ENCODE results near the gene HOXD11.

HOXD11 gene

GRCh38 chr2:176103742-176104315, 3.3 kb upstream of the HOXD11 start:
- TF ChIP-seq CTCF (IDR thresholded peaks at IDR 0.05), result no peak
- Histone ChIP-seq H3K36me3 (no peaks in the 10 kb centered on the region), H3K9me3 (no peaks in the 10 kb centered on the region), H3K27ac (no peak overlapping the region), H3K27me3 (peaks cover 100% of the 10 kb centered on the region), H3K4me3 (ENCODE audit: low read depth in 1 of 2, low read length in 1 of 2) (no peak overlapping the region), H3K4me1 (ENCODE audit: control insufficient read depth in 1 of 2, insufficient read depth in 1 of 2, low read depth in 1 of 2, low read length in 1 of 2) (peaks cover 9 to 19% of the 10 kb centered on the region in 2 experiments)

DNA sequence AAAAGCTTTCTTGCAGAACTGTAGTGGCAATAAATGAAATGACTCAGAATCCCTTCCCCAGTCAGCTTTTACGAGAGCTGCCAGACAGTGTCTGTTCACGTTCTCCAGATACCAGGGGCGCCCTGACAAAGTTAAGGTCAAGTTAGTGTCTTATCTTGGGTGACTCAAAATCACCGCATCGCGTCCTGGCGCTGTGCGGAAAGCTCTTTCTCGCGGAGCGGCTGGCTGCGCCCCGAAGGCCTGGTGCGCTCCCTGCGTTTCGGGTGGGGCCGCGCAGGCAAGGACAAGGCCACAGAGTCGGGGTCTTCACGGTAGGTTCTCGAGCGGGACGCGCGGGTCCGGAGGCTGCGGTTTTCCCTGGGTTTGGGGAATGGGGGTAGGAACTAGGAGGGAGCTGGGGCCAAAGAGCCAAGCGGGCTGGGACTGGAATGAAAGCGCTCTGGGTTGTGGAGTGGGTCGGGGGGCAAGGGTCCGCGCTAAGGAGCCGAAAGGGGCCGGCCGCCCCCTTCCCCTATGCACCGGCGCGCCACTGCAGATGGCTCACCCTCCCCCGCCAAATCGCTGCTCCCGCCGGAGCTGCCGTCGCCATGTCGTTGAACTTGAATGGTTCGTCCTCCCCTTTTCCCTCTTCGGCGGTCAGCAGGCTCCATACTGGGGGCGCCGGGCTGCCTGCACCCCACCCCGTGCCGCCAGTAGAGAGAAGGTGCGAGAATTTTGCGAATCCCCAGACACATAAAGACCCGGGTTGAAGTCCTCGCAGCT, 2.6 kb upstream of the HOXD11 start:
- Histone ChIP-seq H3K9me3 (no peaks in the 10 kb centered on the region), H3K27ac (no peak overlapping the region), H3K4me1 (ENCODE audit: control insufficient read depth in 1 of 2, insufficient read depth in 1 of 2, low read depth in 1 of 2, low read length in 1 of 2) (peaks cover 9 to 19% of the 10 kb centered on the region in 2 experiments), H3K36me3 (no peaks in the 10 kb centered on the region), H3K4me3 (ENCODE audit: low read depth in 1 of 2, low read length in 1 of 2) (no peak overlapping the region), H3K27me3 (peaks cover 100% of the 10 kb centered on the region)
- TF ChIP-seq CTCF (IDR thresholded peaks at IDR 0.05), result no peak

GRCh38 chr2:176105078-176105729, 1.9 kb upstream of the HOXD11 start:
- Histone ChIP-seq H3K27me3 (peaks cover 100% of the 10 kb centered on the region), H3K9me3 (no peaks in the 10 kb centered on the region)
- no peak for TF ChIP-seq CTCF (IDR thresholded peaks at IDR 0.05)

DNA sequence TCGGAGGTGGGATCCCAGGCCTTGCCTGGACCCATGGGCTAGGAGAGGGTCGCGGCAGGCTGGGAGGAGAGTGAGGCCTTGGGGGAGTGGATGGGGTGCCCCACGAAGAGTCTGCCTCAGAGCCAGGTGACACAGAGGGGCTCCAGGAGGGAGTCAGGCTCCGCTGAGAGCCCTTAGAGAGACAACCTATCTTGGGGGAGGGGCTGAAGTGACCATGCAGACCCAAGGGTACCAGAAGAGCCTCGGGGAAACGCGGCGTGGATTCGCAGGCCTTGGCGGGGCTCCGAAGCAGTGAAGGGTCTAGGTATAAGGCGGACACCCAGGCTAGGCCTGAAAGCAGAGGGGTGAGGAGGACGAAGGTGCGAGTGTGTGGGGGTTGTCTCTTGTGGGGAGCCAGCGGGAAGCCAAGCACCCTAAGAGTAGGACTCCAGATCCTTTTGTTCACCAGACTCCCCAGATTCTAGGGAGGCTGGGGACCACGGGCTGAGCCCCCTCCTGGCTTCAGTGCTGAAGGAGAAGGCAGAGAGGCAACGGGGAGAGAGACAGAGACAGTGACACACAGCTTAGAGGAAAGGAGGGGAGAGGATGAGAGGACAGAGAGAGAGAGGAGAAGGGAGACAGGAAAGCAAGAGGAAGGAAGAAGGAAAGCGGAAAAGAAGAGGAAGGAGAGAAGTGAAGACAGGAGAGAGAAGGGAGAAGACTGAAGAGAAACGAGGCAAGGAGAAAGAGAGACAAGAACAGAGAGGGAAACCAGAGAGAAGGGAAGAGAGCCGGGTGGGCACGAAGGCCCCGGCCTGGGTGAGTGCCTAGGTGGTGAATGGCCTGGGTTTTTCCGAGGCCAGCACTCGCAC, 1.1 kb upstream of the HOXD11 start:
- H3K36me3 ChIP-seq, result no peaks in the 10 kb centered on the region
- no peaks in the 10 kb centered on the region for H3K9me3 ChIP-seq
- no peak overlapping the region for H3K27ac ChIP-seq
- no peak for TF ChIP-seq CTCF (IDR thresholded peaks at IDR 0.05)
- peaks cover 9 to 19% of the 10 kb centered on the region in 2 experiments for H3K4me1 ChIP-seq (ENCODE audit: control insufficient read depth in 1 of 2, insufficient read depth in 1 of 2, low read depth in 1 of 2, low read length in 1 of 2)
- H3K27me3 ChIP-seq, result peaks cover 100% of the 10 kb centered on the region
- H3K4me3 ChIP-seq (ENCODE audit: low read depth in 1 of 2, low read length in 1 of 2), result peak overlapping the region in 1 of 2 experiments; percentile 36

More at GRCh38 chr2:176105078-176105729, 1.9 kb upstream of the HOXD11 start:
- no peaks in the 10 kb centered on the region for H3K36me3 ChIP-seq
- H3K4me3 ChIP-seq (ENCODE audit: low read depth in 1 of 2, low read length in 1 of 2), result no peak overlapping the region
- H3K4me1 ChIP-seq (ENCODE audit: control insufficient read depth in 1 of 2, insufficient read depth in 1 of 2, low read depth in 1 of 2, low read length in 1 of 2), result peaks cover 9 to 19% of the 10 kb centered on the region in 2 experiments
- no peak overlapping the region for H3K27ac ChIP-seq

DNA sequence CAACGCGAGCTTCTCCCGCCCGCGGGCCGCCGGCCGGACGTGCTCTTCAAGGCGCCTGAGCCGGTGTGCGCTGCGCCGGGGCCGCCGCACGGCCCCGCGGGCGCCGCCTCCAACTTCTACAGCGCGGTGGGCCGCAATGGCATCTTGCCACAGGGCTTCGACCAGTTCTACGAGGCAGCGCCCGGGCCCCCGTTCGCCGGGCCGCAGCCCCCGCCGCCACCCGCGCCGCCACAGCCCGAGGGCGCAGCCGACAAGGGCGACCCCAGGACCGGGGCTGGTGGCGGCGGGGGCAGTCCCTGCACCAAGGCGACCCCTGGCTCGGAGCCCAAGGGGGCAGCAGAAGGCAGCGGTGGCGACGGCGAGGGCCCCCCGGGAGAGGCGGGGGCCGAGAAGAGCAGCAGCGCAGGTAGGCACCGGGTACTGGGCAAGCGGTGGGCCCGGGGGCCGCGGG, 676 bp downstream of the HOXD11 start:
- no peaks in the 10 kb centered on the region for H3K9me3 ChIP-seq
- H3K4me3 ChIP-seq (ENCODE audit: low read depth in 1 of 2, low read length in 1 of 2), result no peak overlapping the region
- no peaks in the 10 kb centered on the region for H3K36me3 ChIP-seq
- H3K27ac ChIP-seq, result no peak overlapping the region
- peaks cover 100% of the 10 kb centered on the region for H3K27me3 ChIP-seq
- peaks cover 9 to 22% of the 10 kb centered on the region in 2 experiments for H3K4me1 ChIP-seq (ENCODE audit: control insufficient read depth in 1 of 2, insufficient read depth in 1 of 2, low read depth in 1 of 2, low read length in 1 of 2)
- no peak for TF ChIP-seq CTCF (IDR thresholded peaks at IDR 0.05)
